Measurements from ENCODE around the gene IREB2. TPM values are rescaled to one million over a fixed set of nuclear protein-coding genes. Genes with fewer than 3 reads are reported as not detected.

The IREB2 gene
- total and polyA plus RNA-seq, 2 of the 13 experiments (the other 11 are each of a cell fraction or from before 2014, with no cell fraction given), result 24.2 to 30.4 TPM

DNA sequence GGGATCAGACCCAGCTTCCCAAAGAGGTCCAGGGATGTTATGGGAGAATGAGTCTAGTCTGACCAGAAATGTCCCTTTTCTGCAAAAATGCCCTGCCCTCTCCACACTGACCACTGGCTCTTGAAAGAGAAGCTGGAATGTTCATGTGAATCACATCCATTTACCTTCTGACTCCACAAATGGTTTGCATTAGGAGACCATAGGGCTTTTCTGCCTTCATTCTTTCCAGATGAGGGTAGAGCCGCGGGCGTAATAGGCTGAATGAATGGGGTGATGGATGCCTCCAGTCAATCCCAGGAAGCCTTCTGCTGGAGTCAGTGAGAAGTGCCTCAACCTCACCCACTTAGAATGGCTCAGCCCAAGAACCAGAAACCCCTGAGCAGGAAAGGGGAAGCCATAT lies 47.2 kb upstream of the IREB2 start:
- H3K4me1 ChIP-seq (ENCODE audit: insufficient read depth, low read length), result no peaks in the 10 kb centered on the region
- FAIRE-seq, result no peak
- DNase-seq (ENCODE audit: low spot score), result no peak
- TF ChIP-seq MED1 (CRISPR knock-in tag; IDR thresholded peaks at IDR 0.05) (no peak), NR2F1 (CRISPR knock-in tag; IDR thresholded peaks at IDR 0.05) (no peak), MIER3 (CRISPR knock-in tag; IDR thresholded peaks at IDR 0.05; ENCODE audit: borderline replicate concordance) (no peak), RFX5 (IDR thresholded peaks at IDR 0.05; ENCODE audit: low read depth, low read length) (no peak), XRCC5 (optimal IDR thresholded peaks at IDR 0.05; ENCODE audit: low read length) (no peak), ADNP (CRISPR knock-in tag; IDR thresholded peaks at IDR 0.05) (no peak), TOPORS (CRISPR knock-in tag; IDR thresholded peaks at IDR 0.05) (no peak), ZNF160 (CRISPR knock-in tag; IDR thresholded peaks at IDR 0.05) (no peak), ZKSCAN1 (IDR thresholded peaks at IDR 0.05; ENCODE audit: low read length) (no peak), DR1 (CRISPR knock-in tag; IDR thresholded peaks at IDR 0.05) (no peak)
- TF ChIP-seq, protein P1, sequence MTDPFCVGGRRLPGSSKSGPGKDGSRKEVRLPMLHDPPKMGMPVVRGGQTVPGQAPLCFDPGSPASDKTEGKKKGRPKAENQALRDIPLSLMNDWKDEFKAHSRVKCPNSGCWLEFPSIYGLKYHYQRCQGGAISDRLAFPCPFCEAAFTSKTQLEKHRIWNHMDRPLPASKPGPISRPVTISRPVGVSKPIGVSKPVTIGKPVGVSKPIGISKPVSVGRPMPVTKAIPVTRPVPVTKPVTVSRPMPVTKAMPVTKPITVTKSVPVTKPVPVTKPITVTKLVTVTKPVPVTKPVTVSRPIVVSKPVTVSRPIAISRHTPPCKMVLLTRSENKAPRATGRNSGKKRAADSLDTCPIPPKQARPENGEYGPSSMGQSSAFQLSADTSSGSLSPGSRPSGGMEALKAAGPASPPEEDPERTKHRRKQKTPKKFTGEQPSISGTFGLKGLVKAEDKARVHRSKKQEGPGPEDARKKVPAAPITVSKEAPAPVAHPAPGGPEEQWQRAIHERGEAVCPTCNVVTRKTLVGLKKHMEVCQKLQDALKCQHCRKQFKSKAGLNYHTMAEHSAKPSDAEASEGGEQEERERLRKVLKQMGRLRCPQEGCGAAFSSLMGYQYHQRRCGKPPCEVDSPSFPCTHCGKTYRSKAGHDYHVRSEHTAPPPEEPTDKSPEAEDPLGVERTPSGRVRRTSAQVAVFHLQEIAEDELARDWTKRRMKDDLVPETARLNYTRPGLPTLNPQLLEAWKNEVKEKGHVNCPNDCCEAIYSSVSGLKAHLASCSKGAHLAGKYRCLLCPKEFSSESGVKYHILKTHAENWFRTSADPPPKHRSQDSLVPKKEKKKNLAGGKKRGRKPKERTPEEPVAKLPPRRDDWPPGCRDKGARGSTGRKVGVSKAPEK (CRISPR knock-in tag; IDR thresholded peaks at IDR 0.05; ENCODE audit: borderline replicate concordance), result no peak
- no TSS peak for BruUV-seq (replicated peaks)
- intact Hi-C loops (cut with micrococcal nuclease; ENCODE audit: unreplicated experiment) (loop anchor here (10.0 kb wide), 1 partner anchor 46 kb away; the partner anchor contains the start of gene CRABP1), in situ Hi-C loops (cut with HindIII; ENCODE audit: extremely low pct_ligation_motif_present, low pct_unique_long_range_greater_than_20kb) (no loop called here)
- H3K79me2 ChIP-seq (ENCODE audit: insufficient read depth, low read length), result no peaks in the 10 kb centered on the region
- H4K20me1 ChIP-seq (ENCODE audit: insufficient read depth, low read length), result no peaks in the 10 kb centered on the region
- H2AFZ ChIP-seq (ENCODE audit: low read length), result no peak overlapping the region
- CTCF ChIA-PET (ENCODE audit: low intra/inter-chr PET ratio, low total read pairs), result no interaction called here
- no peak overlapping the region for H3K4me2 ChIP-seq (ENCODE audit: low read depth, low read length)
- no peak for ATAC-seq
- no peak overlapping the region for H3K27ac ChIP-seq (ENCODE audit: extremely low read length, insufficient read depth, low read length)
- no peaks in the 10 kb centered on the region for H3K36me3 ChIP-seq (replicated peaks in 1 of 2; ENCODE audit: control insufficient read depth in 1 of 2, insufficient read depth in 2 of 2, low read length in 2 of 2)
- POLR2A ChIA-PET, result no interaction called here
- no peaks in the 10 kb centered on the region for H3K9me3 ChIP-seq (ENCODE audit: low read length)
- peaks cover 0 to 5% of the 10 kb centered on the region in 2 experiments; a peak in 1 of 5 replicates for H3K27me3 ChIP-seq (ENCODE audit: control insufficient read depth in 1 of 2, insufficient read depth in 2 of 2, low read length in 2 of 2)
- H3K4me3 ChIP-seq (replicated peaks in 1 of 3; ENCODE audit: insufficient read depth in 1 of 3, low read depth in 2 of 3, low read length in 3 of 3), result no peak overlapping the region
- WGBS (ENCODE audit: low lambda C conversion rate), result 70% methylated on average over 3 of the region's 3 CpGs
- H3K9ac ChIP-seq (ENCODE audit: insufficient read depth, low read depth, low read length), result no peak overlapping the region

All from HepG2 (cell line).